Ishikawa (cell line): ENCODE data around the gene RASL12.

Experiments used
- CEBPB ChIP-seq: IDR thresholded peaks from 2 replicates; pipeline ENCODE4 v1.6.1; 2012
- EGR1 ChIP-seq: IDR thresholded peaks from 2 replicates; pipeline ENCODE4 v1.6.1; 2012
- EP300 ChIP-seq: IDR thresholded peaks from 2 replicates; pipeline ENCODE4 v1.6.1; 2012; ENCODE audit warnings: borderline replicate concordance
- FOXM1 ChIP-seq: IDR thresholded peaks from 2 replicates; pipeline ENCODE4 v1.6.1; 2012; ENCODE audit warnings: low read depth, borderline replicate concordance
- MAX ChIP-seq: IDR thresholded peaks from 2 replicates; pipeline ENCODE4 v1.6.1; 2012
- REST ChIP-seq: IDR thresholded peaks from 2 replicates; pipeline ENCODE4 v1.6.1; 2012; ENCODE audit warnings: low read depth, mild to moderate bottlenecking
- TAF1 ChIP-seq: IDR thresholded peaks from 2 replicates; pipeline ENCODE4 v1.6.1; 2012; ENCODE audit warnings: low read depth, mild to moderate bottlenecking
- TEAD4 ChIP-seq: IDR thresholded peaks from 2 replicates; pipeline ENCODE4 v1.6.1; 2012
- YY1 ChIP-seq: IDR thresholded peaks from 2 replicates; pipeline ENCODE4 v1.6.1; 2012; ENCODE audit warnings: low read depth

- TF ChIP-seq MAX (no peak), CEBPB (no peak), EP300 (no peak), YY1 (no peak), EGR1 (no peak), FOXM1 (no peak), TEAD4 (no peak), TAF1 (no peak), REST (no peak)
These were observed 34.3 kb upstream of the RASL12 start for GRCh38 chr15:65101891-65102708.
